Bronchus fibroblast of lung (primary cell): ENCODE results near the gene SMIM38. TPM values are rescaled to one million over a fixed set of nuclear protein-coding genes. Genes with fewer than 3 reads are reported as not detected.

ENCODE experiments used
- total RNA-seq: library from RNA; depleted of rRNA; stranded (reverse); fragments of >200 nt; gene quantifications from 2 replicates; pipeline ENCODE4 v1.2.3, GENCODE V29; 2015

Gene SMIM38
- 0.15 TPM in 1 of 2 replicates, not detected in the other for total RNA-seq

DNA sequence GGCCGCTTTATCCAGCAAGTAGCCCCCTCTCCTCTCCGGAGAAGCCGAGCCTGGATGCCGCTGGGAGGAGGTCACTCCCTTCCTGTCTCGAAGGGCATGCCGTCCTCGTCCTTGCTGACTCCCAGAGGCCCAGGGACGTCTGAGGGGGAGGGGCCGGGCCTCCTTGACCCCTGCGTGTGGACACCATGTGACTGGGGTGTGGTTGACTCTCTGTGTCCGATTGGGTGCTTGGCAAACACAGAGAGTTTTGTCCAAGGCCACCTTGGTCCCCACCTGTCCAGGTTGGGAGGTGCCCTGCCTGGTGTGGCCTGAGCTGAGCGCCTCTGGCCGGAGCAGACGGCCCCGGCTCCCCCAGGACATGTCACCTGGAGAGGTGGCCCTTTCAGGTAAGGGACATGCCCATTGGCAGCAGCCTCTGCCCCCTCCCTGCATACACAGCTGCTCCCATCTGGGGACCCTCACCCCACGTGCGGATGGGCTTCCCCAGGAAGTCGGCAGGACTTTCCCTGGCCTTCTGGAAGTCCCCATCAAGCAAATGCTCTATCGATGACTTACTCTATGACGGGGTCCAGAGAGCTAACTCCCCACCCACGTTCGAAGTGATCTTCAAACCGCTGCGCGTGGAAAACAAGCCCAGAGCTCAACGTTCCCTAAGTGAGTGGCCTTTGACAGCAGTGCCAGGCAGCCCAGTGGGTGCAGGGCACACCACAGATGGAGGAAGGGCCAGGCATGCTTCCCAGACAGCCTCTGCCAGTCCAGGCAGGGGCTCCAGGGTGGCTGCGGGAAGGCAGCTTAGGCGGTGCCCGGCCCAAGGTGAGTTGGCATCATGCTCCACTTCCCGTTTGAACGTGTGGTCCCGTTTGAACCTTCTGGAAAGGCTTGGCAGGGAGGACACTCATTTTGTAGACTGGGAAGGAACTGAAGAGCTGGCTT lies at the start of gene SMIM38:
Gene SMIM38, plus strand, starts transcription at position 634 of the 933 bp plus-strand sequence. CDS start 1,912 bp downstream, outside the sequence.

Other genes starting within 250 kb of the SMIM38 start
- not detected in 2 replicates for gene MRGPRD, start 174.9 kb upstream of the SMIM38 start, total RNA-seq
- 43.1 and 43.2 TPM in 2 replicates for gene MRGPRF, start 142.7 kb upstream of the SMIM38 start, total RNA-seq
- 5.2 and 9.1 TPM in 2 replicates for gene TPCN2, start 107.0 kb upstream of the SMIM38 start, total RNA-seq
- gene MYEOV, start 138.2 kb downstream of the SMIM38 start, total RNA-seq, result 0.67 and 3.3 TPM in 2 replicates